ENCODE results near the gene SLC25A24.
"Not testable (repeated sequence)": the region's sequence is repeated elsewhere in the genome, so short reads cannot be mapped to it uniquely, and the experiment has no call there.

The SLC25A24 gene

DNA sequence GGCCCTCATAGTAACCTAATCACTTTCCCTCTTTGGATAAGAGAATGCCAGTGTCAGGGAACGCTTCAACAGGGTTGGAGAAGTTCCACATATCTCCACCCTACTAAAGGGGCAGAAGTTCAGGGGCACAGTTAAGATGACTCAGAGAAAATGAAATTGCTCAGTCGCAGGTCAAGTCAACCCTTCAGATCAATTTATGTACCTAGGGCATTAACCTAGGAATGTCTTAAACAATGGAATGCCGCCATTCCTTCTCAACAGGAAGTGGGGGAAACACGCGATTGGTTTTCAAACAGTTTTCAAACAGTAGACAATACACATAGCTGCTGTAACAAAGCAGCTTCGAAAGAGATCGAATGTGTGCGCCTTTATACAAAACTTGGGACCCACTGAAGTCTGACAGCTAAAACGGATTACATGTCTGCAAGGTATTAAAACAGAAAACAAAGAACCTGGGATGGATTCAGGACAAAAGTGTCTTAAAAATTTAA is 897 bp downstream of the SLC25A24 start:
- no peak for DNase-seq (ENCODE audit: low read depth in 2 of 2)

DNA sequence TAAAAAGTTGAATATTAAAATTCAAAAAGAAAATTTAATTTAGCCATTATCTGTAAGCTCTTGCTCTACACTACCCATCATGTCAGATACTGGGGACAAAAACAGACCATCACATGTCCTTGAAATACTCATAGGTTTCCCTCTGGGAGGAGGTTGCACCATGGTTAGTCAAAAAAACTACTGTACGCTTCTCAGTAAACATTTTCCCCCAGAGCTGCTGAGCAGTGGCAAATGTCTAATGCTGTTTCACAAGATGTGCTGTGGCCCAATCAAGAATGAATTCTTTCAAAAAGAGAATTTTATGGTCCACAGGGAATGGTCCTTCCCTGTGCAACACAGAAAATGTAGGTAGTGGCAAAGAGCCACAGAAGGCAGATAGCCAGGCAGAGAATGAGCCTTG is 6.1 kb downstream of the SLC25A24 start:
- DNase-seq (ENCODE audit: low read depth in 2 of 2), result no peak

DNA sequence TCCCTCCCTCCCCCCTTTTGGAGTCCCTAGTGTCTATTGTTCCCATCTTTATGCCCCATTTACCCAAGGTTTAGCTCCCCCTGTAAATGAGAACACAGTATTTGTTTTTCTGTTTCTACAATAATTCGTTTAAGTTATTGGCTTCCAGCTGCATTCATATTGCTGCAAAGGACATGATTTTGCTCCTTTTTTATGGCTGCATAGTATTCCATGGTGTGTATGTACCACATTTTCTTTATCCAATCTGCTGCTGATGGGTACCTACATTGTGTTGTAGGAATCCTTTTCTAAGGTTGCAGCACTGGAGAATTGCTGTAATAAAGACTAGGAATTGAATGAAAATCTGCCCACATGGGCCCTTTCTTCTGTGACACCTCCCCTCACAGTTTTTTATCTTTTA is 6.8 kb downstream of the SLC25A24 start:
- DNase-seq (ENCODE audit: low read depth in 2 of 2), result no peak

DNA sequence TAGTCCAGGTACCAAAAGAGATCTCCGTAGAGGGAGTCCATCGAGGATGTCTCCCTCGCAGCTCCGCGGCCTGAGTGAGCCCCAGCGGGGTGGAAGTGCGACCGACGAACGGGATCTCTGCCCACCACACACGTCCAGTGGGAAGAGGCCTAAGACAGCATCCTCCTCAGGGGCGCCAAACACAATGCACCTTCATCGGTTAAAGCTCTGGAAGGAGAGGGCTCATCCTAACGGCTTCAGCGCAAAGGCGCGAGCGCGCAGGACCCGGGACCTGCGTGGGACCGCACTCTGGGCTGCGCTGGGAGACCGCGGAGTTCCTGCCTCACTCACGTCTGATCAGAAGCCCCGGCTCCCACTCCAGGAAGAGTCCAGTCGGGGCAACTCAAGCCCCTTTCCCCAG is 7.6 kb downstream of the SLC25A24 start:
- no peak for DNase-seq (ENCODE audit: low read depth in 2 of 2)

DNA sequence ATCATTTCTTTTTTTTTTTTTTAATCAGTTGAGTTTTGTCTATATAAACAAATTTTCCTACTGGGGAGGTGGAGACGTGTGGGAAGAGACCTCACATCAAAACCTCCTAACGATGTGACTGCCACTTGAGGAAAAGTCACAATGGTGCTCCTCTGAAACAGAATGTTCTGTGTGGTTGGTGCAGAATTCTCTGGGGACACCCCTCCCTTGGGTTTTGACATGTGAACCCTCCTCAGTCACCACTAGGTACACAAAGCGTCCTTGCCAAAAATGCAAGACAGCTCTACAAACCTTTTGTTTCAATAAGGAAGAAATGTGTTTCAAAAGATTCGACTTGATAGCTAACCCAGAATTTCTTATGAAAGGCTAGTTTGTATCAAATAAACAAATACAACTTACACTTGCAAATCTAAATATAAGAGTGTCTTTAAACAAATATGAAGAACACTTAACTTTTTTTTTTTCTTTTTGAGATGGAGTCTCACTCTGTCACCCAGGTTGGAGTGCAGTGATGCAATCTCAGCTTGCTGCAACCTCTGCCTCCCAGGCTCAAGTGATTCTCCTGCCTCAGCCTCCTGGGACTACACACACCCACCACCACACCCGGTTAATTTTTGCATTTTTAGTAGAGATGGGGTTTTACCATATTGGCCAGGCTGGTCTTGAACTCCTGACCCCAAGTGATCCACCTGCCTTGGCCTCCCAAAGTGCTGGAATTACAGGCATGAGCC is 9.3 kb downstream of the SLC25A24 start:
- no peak for DNase-seq (ENCODE audit: low read depth in 2 of 2)

DNA sequence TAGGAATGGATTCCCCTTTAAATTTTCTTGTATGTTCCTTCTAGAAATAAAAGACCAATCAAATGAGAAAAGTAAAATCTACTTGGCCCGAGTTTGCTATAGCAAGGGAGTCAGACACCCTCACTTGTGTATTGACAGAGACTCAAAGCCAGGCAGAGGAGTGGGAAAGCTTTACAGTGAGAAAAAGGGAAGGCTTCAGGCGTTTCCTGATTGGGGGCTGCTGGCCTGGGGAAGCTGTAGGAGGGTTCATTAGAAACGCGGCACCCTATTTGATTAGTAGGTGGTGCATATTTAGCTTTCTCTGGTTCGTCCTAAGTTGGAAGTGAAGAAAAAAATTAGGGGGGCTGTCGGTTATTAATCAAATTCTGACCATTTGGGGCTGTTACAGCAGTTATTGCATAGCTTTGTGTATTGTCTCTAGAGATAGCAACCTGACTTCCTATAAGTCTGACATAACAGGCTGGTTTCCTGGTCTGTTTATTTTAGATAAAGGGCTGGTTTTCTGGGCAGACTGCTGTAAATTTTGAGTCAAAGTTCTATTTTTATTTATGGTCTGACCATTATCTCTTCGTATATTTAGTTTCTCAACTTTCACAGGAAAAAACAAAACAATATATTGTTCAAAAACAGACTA is 10.0 kb downstream of the SLC25A24 start:
- no peak for DNase-seq (ENCODE audit: low read depth in 2 of 2)

DNA sequence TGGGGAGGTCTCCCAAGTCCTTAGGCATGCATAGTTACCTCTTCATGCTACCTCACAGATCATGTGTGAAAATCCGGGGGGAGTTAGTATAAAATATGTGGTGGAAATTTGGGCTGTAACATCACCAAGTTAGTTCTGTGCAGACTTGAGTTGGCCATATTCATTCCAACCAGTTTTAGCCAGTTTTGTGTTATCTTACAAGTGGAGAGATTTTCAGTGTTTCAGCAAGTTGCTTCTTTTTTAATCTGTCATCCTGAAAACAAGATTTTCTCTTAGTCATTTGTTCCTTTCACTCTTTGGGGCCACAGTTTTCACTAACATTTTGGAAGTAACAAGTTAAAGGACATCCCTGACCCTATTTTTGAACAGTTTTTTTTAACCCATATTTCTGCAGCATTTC is 11.3 kb downstream of the SLC25A24 start:
- DNase-seq (ENCODE audit: low read depth in 2 of 2), result no peak

DNA sequence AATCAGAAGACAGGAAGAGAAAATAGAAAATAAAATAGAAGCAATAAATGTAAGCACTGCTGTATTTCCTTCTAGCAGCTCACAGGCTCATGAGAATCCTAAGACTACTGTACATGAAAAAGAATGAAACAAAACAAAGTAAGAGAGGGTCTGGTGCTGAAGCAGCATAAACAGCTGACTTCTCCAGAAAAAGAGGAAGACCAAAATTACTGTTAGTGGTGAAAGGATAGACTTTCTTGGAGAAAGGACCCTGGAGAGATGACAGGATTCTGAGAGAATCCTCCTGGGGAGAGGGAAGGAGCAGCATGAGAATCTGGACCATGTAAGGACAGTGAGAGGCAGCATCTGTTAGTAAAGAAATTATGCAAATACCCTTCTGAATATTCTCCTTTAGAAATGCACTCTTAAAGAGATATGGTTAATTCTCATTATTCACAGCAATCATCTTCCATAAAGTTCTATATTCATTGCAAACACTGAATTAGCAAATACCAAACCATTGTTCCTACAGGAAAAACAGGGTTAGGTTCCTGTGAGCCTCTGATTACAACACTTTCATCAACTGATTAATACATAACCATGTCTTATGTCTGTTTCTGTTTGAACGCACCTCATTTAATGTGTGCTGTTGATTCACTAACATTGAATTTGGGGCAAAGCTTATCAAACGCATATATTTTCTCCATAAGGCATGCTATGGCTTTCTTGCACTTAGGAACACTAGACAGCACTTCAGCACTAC is 17.0 kb downstream of the SLC25A24 start:
- DNase-seq (ENCODE audit: low read depth in 2 of 2), result no peak

DNA sequence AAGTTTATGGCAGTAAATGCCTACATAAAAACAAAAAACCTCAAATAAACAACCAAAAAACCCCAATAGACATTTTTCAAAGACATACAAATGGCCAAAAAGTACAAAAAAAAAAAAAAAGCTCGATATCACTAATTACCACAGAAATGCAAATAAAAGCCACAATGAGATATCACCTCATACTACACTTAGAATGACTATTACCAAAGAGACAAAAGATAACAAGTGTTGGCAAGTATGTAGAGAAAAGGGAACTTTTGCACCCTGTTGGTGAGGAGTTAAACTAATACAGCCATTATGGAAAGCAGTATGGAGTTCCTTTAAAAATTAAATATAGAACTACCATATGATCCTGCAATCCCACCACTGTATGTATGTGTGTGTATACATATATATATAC is 21.1 kb downstream of the SLC25A24 start:
- DNase-seq (ENCODE audit: low read depth in 2 of 2), result no peak

DNA sequence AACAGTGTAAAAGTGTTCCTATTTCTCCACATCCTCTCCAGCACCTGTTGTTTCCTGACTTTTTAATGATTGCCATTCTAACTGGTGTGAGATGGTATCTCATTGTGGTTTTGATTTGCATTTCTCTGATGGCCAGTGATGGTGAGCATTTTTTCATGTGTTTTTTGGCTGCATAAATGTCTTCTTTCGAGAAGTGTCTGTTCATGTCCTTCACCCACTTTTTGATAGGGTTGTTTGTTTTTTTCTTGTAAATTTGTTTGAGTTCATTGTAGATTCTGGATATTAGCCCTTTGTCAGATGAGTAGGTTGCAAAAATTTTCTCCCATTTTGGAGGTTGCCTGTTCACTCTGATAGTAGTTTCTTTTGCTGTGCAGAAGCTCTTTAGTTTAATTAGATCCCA is 37.7 kb downstream of the SLC25A24 start:
- not testable (repeated sequence) for DNase-seq (ENCODE audit: low read depth in 2 of 2)

DNA sequence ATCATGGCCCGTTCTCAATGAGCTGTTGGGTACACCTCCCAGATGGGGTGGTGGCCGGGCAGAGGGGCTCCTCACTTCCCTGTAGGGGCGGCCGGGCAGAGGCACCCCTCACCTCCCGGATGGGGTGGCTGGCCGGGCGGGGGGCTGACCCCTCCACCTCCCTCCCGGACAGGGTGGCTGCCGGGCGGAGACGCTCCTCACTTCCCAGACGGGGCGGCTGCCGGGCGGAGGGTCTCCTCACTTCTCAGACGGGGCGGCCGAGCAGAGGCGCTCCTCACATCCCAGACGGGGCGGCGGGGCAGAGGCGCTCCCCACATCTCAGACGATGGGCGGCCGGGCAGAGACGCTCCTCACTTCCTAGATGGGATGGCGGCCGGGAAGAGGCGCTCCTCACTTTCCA is 40.2 kb downstream of the SLC25A24 start:
- not testable (repeated sequence) for DNase-seq (ENCODE audit: low read depth in 2 of 2)

DNA sequence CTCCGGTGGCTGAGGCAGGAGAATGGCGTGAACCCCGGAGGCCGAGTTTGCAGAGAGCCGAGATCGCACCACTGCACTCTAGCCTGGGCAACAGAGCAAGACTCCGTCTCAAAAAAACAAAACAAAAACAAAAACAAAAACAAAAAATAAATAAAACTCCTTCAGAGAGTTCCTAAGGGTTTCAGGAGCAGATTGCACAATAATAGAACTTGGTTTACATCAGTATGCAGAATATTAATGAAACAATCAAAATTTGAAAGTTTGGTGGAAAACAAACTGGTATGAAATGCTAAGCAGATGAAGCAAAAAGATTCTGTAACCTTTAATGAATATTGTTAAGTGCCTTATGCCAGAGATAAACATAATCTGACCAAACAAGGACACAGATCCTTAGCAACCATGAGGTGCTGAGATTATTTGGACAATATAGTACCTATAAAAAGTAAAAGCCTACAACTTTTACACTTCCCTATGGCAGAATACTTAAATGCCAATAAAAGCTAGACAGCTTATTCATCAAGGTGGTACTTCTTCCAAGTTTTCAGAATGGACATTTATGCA is 41.2 kb downstream of the SLC25A24 start:
- DNase-seq (ENCODE audit: low read depth in 2 of 2), result no peak

DNA sequence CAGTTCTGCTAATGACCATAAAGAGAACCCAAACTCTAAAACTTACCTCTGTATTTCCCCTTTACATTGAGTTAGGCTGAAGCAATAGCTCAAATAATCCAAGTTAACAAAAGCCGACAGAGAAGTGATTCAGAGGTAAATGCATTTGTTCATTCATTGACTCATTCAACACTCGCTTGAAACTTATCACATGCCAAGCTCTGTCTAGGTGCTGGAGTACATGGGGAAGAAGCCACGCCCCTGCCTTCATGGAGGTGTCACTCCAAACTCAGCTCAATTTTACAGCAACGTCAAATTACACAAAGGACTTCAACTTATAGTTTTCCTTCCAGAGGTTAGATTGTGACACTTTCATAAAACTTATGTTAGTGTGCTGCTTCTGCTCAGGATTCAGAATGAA is 45.8 kb downstream of the SLC25A24 start:
- no peak for DNase-seq (ENCODE audit: low read depth in 2 of 2)

DNA sequence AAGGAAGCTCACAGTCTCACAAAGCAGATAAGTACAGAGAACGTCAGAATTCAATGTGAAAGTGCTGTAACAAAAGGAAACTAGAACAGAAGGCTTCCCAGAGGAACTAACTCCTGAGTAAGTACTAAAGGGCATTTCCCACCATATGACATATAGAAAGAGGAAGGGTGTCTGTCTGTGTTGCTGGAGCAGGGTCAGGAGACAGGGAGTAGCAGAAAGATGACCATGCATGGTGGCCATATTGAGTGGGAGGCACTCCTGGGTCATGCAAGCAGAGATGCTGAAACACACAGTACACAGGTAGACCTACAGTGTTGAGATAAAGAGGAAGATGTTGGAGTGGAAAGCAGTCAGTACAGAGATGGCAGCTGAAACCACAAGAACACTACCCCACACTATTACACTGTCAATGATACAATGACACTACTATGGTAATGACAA is 47.3 kb downstream of the SLC25A24 start:
- DNase-seq (ENCODE audit: low read depth in 2 of 2), result no peak

DNA sequence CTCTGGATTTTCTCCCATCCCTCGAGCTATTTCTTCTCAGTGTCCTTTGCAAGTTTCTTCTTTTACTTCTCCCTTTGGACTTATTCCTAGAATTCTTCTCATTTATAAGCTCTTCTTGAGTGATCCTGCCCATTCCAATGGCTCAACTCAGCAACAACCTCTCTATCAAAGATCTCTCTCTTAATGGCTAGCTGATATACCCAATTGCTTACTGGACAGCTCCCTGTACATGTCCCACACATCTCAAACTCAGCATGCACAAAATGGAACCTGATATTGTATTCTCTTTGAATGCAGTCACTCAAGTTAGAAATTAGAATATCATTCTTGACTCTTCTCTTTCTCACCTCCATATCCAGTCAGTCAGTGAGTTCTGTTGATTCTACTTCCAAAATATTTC is 48.6 kb downstream of the SLC25A24 start:
- DNase-seq (ENCODE audit: low read depth in 2 of 2), result no peak

DNA sequence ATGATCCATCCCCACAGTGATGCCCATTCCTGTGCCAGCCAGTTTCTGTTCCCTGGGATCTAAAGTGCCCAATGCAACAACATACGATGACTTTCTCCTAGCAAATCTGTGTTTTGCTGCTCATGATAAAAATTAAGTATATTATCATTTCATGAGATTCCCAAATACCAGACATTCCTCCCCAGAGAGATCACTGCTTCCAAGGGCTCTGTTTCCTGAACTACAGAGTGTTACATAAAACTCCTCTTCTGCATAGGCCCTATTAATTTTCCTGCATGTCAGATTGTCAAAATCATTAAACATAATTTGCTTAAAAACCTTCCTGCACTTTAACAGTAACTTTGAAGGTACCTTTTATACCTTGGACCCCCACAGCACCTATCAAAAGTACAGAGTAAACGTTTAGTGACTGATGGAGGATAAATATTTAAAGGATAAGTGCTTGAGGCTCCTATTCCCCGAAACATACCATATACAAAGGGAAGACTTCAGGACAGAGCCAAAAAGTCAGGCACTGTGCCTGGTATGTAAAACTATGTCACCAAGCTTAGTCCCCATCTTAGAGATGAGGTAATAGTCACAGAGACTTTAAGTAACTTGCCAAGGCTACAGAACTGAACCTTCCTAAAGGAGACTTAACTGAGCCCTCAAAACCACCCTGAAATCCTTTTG is 50.2 kb downstream of the SLC25A24 start:
- DNase-seq (ENCODE audit: low read depth in 2 of 2), result no peak

DNA sequence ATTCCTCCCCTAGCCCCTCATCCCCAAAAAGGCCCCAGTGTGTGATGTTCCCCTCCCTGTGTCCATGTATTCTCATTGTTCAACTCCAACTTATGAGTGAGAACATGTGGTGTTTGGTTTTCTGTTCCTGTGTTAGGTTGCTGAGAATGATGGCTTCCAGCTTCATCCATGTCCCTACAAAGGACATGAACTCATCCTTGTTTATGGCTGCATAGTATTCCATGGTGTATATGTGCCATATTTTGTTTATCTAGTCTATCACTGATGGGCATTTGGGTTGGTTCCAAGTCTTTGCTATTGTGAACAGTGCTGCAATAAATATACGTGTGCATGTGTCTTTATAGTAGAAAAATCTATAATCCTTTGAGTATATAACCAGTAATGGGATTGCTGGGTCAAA is 55.6 kb downstream of the SLC25A24 start:
- DNase-seq (ENCODE audit: low read depth in 2 of 2), result not testable (repeated sequence)

DNA sequence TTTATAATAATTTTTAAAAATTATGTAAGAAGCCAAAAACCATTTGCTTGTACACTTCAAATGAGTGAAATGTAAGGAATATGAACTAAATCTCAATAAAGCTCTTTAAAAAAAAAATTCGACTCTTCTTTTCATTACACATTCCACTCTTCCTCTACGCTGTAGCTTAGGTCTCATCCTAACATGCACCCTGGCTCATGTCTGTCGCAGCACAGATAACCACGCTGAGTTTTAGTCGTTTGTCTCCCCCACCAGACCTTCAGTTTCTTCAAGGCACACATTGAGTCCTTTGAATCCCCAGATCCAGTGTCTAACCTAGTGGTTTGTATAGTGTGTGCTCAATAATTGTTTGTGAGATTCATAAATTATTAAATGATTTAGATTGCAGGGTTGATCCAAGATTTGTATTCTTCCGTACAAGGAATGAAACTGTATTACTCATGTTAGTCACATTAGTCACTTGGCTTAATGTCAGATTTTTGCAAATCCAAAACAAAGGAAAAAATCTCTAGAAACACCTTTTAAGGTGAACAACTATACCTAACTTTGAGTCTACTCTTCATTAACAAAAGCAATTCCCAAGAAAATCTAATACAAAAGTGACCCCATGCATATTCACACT is 57.3 kb downstream of the SLC25A24 start:
- no peak for DNase-seq (ENCODE audit: low read depth in 2 of 2)

DNA sequence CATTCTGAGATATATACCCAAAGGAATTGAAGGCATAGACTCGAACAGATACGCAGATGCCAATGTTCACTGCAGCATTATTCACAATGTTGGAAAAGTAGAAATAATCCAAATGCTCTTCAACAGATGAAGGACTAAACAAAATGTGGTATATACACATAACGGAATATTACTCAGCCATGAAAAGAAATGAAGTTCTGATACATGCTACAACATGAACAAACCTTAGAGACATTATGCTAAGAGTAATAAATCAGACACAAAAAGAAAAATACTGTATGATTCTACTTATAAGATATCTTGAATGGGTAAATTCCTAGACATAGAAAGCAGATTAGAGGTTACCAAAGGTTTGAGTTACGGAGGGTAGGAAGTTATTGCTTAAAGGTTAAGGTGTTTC is 57.9 kb downstream of the SLC25A24 start:
- DNase-seq (ENCODE audit: low read depth in 2 of 2), result no peak

DNA sequence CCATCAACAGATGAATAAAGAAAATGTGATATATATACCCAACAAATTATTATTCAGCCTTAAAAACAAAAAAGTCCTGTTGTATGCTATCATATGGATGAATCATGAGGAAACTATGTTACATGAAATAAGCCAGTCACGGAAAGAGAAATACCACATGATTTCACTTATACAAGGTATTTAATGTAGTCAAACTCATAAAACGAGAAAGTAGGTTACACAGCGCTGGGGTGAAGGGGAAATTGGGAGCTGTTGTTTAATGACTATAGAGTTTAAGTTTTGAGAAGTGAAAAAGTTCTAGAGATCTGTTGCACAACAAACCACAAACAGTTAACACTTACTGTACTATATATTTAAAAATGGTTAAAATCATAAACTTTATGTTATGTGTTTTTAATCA is 58.5 kb downstream of the SLC25A24 start:
- DNase-seq (ENCODE audit: low read depth in 2 of 2), result no peak

DNA sequence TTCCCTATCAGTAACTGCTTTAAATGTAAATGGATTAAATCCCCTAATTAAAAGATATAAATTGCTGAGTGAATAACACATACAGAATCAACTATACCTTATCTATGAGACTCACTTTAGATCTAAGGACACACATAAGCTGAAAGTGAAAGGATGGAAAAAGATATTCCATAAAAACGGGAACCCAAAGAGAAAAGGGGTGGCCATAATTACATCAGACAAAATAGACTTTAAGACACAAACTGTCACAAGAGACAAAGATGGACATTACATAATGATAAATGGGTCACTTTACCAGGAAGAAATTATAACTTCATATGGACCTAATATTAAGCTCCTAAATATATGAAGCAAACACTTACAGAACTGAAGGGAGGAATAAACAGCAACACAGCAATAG is 59.2 kb downstream of the SLC25A24 start:
- DNase-seq (ENCODE audit: low read depth in 2 of 2), result no peak
